ENCODE measurements around the gene OR2D2.

The OR2D2 gene

GRCh38 chr11:6841694-6842093, 50.6 kb downstream of the OR2D2 start:
- Histone ChIP-seq H3K36me3 (ENCODE audit: insufficient read depth, low read length) (no peaks in the 10 kb centered on the region), H3K9me3 (replicated peaks; ENCODE audit: low read length) (no peaks in the 10 kb centered on the region), H3K4me3 (ENCODE audit: low read length) (no peak overlapping the region), H3K4me2 (ENCODE audit: low read length) (no peak overlapping the region), H3K27me3 (ENCODE audit: control insufficient read depth, insufficient read depth, low read length) (no peaks in the 10 kb centered on the region), H3K4me1 (ENCODE audit: control insufficient read depth, insufficient read depth, low read length) (no peaks in the 10 kb centered on the region), H3K9ac (ENCODE audit: low read depth, low read length) (no peak overlapping the region)
